ENCODE results near the gene MAPK1.

GRCh38 chr22:21753374-21754111 lies 113.9 kb downstream of the MAPK1 start:
- TF ChIP-seq, protein P1, sequence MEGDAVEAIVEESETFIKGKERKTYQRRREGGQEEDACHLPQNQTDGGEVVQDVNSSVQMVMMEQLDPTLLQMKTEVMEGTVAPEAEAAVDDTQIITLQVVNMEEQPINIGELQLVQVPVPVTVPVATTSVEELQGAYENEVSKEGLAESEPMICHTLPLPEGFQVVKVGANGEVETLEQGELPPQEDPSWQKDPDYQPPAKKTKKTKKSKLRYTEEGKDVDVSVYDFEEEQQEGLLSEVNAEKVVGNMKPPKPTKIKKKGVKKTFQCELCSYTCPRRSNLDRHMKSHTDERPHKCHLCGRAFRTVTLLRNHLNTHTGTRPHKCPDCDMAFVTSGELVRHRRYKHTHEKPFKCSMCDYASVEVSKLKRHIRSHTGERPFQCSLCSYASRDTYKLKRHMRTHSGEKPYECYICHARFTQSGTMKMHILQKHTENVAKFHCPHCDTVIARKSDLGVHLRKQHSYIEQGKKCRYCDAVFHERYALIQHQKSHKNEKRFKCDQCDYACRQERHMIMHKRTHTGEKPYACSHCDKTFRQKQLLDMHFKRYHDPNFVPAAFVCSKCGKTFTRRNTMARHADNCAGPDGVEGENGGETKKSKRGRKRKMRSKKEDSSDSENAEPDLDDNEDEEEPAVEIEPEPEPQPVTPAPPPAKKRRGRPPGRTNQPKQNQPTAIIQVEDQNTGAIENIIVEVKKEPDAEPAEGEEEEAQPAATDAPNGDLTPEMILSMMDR (IDR thresholded peaks at IDR 0.05; ENCODE audit: extremely low read depth in 1 of 2, insufficient read depth in 1 of 2, low read depth in 1 of 2, low read length in 2 of 2) = no peak
- no peak for TF ChIP-seq EZH2 (IDR thresholded peaks at IDR 0.05; ENCODE audit: borderline replicate concordance, low read depth, low read length, severe bottlenecking)
- no peak for TF ChIP-seq GATA2 (IDR thresholded peaks at IDR 0.05; ENCODE audit: insufficient read depth, insufficient read length, low read depth, low read length)
- no peak for TF ChIP-seq POLR2A (IDR thresholded peaks at IDR 0.05; ENCODE audit: low read depth, low read length)
- no peak for TF ChIP-seq FOS (IDR thresholded peaks at IDR 0.05; ENCODE audit: borderline replicate concordance, insufficient read depth, low read length)

All from endothelial cell of umbilical vein (primary cell).